C4-2B (cell line): Measurements from ENCODE around the gene ATP1A1.
A peak's percentile ranks its signal among the peaks of the same experiment; 100 is the strongest.

ENCODE experiments used
- H3K27ac ChIP-seq: fragments of 450-650 bp; 2 replicates; pipeline ENCODE4 v1.5.1; 2017
- ZFX ChIP-seq: fragments of 450-650 bp; IDR thresholded peaks from 2 replicates; pipeline ENCODE4 v1.6.1; 2017
- TF ChIP-seq, protein P1 (sequence below): fragments of 450-650 bp; conservative IDR thresholded peaks from 2 replicates; pipeline ENCODE4 v1.5.1; 2017; ENCODE audit warnings: mild to moderate bottlenecking

Gene ATP1A1

DNA sequence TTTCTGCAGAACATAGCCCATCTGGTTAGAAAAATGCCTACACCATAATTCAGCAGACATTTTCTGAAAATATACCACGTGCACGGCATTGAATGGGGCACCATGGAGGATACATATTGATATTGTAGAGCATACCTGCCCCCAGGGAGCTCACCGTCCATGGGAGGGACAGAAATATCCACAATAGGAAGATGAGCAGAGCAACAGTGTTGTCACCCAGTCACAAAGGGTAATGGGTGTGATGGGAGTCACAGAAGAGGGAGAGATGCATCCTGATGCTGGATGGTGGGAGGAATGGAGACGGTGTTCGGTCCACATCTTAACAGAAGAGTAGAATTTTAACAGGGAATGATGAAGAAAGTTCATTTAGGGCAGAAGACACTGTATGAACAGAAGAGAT is 51.4 kb downstream of the ATP1A1 start:
- peak overlapping the region; percentile 4; the same call in 1 of the 2 replicates for H3K27ac ChIP-seq
- no peak for TF ChIP-seq ZFX
- TF ChIP-seq, protein P1, sequence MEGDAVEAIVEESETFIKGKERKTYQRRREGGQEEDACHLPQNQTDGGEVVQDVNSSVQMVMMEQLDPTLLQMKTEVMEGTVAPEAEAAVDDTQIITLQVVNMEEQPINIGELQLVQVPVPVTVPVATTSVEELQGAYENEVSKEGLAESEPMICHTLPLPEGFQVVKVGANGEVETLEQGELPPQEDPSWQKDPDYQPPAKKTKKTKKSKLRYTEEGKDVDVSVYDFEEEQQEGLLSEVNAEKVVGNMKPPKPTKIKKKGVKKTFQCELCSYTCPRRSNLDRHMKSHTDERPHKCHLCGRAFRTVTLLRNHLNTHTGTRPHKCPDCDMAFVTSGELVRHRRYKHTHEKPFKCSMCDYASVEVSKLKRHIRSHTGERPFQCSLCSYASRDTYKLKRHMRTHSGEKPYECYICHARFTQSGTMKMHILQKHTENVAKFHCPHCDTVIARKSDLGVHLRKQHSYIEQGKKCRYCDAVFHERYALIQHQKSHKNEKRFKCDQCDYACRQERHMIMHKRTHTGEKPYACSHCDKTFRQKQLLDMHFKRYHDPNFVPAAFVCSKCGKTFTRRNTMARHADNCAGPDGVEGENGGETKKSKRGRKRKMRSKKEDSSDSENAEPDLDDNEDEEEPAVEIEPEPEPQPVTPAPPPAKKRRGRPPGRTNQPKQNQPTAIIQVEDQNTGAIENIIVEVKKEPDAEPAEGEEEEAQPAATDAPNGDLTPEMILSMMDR, result no peak

DNA sequence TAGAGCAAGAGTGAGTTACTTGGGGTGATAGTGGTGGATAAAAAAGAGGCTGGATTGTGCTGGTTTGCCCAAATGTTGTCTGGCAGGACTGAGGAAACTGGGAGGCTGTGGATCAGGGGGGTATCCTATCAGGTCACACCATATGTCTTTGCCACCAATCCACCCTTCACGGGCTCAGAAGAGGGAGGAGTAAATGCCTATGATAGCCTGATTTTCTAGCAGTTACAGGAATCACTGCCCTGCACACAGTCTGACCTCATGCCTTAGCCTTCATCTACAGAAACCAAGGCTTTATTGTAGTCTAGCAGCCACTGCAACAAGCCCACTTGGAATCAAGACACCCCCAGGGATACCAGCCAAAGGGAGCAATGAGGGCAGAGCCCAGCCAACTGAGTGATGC is 51.8 kb downstream of the ATP1A1 start:
- peak overlapping the region; percentile 4; the same call in 1 of the 2 replicates for H3K27ac ChIP-seq
- TF ChIP-seq, protein P1, result no peak

DNA sequence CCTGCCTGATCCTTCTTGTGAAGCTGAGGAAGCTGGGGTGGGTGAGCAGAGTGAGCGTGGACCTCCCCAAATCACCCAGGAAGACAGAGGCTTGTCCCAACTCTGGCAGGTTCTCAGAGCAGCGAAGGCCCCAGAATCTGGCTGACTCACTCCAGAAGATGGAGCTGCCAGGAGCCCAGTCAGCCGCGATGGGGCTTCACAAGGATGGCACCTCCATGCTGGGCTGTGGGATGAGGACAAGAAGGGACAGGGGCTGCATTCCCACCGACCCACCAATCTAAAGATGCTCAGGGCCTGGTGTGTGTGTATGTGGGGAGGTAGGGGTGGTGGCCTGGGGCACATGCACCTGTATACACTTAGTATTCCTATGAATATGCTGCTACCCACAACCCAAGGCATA is 52.9 kb downstream of the ATP1A1 start:
- TF ChIP-seq, protein P1, result no peak
- no peak for TF ChIP-seq ZFX
- no peak overlapping the region for H3K27ac ChIP-seq

DNA sequence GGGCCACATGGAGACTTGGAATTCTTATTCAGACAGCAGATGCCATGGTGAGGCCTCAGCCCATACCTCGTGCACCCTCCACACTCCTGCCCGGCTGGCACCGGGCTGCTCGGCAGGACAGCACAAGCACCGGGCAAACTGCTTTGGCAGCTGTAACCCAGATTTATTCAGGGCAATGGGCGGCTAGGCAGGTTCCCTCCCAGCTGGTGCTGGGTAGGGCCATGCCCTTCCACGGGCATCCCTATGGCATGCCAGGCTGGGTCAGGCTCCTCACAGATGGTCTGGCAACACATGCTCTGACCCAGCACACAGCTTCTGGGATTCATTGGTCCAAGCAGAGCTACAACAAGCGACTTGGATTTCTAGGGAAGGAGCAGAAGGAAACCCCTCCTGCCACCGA is 53.4 kb downstream of the ATP1A1 start:
- H3K27ac ChIP-seq, result no peak overlapping the region
- TF ChIP-seq ZFX, result no peak
- TF ChIP-seq, protein P1, result no peak

DNA sequence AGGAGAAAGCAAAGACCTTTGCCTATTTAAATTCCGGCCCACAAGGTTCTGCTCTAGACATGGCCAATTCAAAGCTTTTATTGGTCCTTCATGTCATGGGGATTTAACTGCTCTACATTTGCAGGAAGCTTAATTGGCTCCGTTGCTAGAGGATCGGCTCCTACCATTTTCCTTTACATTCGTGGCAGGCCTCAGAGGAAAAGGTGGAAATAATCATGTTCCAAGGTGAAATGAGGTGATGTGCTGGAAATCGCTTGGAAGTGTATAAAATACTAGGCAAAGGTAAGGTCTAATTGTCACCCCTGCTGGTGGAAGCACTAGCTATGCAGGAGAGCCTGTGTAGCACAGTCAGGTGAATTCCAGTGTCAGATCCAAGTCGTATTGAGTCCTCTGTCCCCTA is 55.5 kb downstream of the ATP1A1 start:
- TF ChIP-seq, protein P1, result no peak
- no peak for TF ChIP-seq ZFX
- no peak overlapping the region for H3K27ac ChIP-seq

DNA sequence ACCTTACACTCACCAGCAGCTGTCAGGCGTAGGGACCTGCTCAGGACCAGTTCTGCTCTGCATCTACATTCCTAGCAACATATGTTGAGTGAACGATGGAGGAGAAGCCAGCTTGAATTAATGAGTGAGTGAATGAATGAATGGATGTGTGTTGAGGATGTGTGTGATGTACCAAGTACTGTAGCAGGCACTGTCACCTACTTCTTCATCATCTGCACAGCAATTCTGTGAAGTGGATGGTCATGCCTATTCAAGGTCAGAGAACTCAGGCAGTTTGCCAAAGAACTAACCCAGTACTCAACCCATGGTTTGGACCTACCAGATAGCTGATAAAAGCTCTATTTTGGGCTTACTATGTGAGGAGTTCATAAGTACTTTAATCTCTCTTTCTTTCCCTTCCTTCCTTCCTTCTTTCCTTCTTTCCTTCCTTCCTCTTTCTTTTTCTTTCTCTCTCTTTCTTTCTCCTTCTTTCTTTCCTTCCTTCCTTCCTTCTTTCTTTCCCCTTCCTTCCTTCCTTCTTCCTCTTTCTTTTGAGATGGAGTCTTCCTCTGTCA is 56.9 kb downstream of the ATP1A1 start:
- no peak overlapping the region for H3K27ac ChIP-seq
- TF ChIP-seq, protein P1, result no peak
- TF ChIP-seq ZFX, result no peak

DNA sequence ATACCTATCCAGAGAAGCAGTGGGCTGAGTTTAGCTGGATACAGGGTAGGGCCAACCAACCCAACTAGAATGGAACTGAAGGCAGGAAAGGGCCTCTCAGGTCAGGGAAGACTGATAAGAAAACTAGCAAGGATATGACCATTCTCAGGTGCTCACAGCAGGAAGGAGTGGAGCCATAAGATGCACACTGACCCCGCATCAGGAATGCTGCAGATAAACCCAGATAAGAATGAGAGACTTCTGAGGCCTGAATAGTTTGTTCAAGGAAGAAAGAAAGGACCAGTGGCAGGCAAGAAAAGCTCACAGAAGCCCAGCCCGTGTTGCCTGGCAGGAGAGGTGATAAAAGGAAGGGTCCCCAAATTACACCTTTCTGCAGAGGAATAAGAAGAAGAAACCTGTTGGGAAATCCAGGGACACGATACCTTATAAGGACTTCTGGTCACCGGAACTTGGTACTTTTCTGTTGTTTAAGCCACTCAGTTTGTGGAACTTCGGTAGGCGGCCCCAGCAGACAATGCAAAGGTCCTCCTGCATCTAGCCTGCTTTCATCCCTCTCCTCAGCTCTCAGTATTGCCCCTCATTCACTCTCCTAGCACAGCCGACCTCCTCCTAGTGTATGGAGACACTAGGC is 58.9 kb downstream of the ATP1A1 start:
- TF ChIP-seq, protein P1, result no peak

More for the DNA sequence above, 58.9 kb downstream of the ATP1A1 start:
- H3K27ac ChIP-seq, result peak overlapping the region; percentile 57; the same call in 1 of the 2 replicates
